Dermis microvascular lymphatic vessel endothelial cell (primary cell): Measurements from ENCODE around the gene ERLIN1. TPM values are rescaled to one million over a fixed set of nuclear protein-coding genes. Genes with fewer than 3 reads are reported as not detected.
A peak's percentile ranks its signal among the peaks of the same experiment; 100 is the strongest.
"Not testable (repeated sequence)": the region's sequence is repeated elsewhere in the genome, so short reads cannot be mapped to it uniquely, and the experiment has no call there.

ENCODE experiments used
- DNase-seq, 2 donors: peaks; one replicate each; pipeline versions ENCODE4 v3.0.0 to v3.0.0-alpha.2; 2010; ENCODE audit warnings: low read depth in 2 of 2
- total RNA-seq: library from RNA; depleted of rRNA; stranded (reverse); fragments of >200 nt; gene quantifications from 2 replicates; pipeline ENCODE4 v1.2.1, GENCODE V29; 2014

ERLIN1 gene
- total RNA-seq, 1 donor from 2014 or later: 28.4 TPM

DNA sequence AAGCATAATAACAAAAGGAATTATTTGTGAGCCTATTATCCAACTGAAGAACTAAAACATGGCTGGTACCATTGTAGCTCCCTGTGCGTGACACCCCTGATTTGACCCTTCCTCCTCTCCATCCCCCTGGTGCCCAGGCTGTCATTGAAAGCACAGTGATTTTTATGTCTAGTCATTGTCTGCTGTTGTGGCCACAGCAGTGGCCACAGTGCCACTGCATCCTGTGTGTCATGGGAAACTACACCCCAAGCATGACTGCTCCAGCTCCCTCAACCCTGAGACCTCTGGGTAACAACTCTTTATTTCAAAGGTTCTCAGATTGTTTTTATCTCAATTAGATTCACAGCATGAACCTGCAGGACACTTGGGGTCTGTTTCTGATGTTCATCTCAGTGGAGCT lies 52.0 kb downstream of the ERLIN1 start:
- no peak for DNase-seq

DNA sequence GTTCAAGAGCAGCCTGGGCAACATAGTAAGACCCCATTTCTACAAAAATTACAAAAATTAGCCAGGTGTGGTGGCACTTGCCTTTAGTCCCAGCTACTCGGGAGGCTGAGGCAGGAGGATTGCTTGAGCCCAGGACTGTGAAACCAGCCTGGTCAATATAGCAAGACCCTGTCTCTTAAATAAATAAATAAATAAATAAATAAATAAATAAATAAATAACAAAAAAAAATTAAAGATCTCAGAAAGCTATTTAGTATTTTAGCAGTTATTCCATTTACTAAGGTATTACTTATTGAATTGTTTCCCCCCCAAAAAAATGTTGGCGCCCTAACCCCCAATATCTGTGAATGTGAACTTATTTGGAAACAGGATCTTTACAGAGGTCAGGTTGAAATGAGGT lies 53.4 kb downstream of the ERLIN1 start:
- DNase-seq: no peak

DNA sequence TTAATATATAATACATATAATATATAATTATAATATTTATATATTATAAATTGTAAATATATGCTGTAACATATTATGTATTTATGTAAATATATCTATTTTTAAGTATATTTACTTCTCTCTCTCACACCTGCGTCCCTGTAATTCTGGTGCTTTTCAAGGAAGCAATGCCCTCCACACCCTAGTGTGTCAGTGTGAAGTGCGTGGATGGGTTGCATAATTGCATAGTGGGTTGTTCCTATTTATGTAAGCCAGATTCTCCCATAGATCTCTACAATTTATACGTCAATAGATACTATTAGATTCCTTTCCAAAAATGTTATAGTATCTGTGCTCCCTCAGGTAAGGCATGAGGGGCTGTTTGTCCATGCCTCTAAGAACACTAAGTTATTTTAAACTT lies 54.3 kb downstream of the ERLIN1 start:
- no peak for DNase-seq

DNA sequence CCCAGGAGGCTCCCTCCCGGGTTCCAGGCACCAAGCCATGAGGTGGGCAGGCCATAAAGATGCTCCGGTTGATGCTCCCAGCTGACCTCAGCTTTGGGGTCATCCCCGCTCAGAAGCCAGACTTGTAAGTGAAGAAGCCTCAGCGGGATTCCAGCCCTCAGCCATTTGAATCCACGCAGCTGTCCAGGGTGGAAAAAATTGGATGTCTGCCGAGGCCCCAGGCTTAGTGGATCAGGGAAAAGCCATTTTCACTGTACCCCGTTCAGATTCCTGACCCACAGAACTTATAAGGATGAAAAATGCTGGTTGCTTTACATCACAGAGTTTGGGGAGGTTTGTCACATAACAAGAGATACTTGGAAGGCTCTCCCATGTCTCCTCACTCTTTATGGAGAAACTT lies 55.0 kb downstream of the ERLIN1 start:
- DNase-seq: no peak

- peak in 1 of 2 donors; percentile 58 for DNase-seq
Measured at GRCh38 chr10:100129424-100129823, 56.4 kb downstream of the ERLIN1 start.

GRCh38 chr10:100128951-100129350 lies 56.9 kb downstream of the ERLIN1 start:
- DNase-seq: no peak

DNA sequence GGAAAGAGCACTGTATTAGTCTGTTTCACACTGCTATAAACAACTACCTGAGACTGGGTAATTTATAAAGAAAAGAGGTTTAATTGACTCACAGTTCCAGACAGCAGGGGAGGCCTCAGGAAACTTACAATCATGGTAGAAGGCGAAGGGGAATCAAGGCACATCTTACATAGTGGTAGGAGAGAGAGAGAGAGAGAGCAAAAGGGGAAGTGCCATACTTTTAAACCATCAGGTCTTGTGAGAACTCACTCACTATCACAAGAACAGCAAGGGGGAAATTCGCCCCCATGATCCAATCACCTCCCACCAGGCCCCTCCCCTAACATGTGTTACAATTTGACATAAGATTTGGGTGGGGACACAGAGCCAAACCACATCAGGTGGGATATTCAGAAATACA lies 60.5 kb downstream of the ERLIN1 start:
- not testable (repeated sequence) for DNase-seq

DNA sequence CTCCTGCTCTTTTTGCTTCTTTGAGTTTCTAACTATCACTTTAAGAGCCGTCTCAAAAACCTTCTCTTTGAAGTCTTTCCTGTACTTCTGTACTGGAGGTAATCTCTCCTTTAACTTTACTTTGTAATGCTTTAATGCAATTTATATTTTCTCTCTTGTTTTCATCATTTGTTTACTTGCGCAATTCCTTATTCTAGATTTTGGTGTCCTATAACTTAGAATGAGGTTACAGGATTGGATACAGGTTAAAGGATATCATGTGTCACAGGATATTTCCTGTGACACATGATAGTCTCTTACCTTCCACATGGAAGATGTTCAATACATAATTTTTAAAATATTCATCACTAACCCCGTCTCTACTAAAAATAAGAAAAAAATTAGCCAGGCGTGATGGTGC lies 61.7 kb downstream of the ERLIN1 start:
- no peak for DNase-seq

GRCh38 chr10:100122780-100123179 lies 63.0 kb downstream of the ERLIN1 start:
- no peak for DNase-seq

DNA sequence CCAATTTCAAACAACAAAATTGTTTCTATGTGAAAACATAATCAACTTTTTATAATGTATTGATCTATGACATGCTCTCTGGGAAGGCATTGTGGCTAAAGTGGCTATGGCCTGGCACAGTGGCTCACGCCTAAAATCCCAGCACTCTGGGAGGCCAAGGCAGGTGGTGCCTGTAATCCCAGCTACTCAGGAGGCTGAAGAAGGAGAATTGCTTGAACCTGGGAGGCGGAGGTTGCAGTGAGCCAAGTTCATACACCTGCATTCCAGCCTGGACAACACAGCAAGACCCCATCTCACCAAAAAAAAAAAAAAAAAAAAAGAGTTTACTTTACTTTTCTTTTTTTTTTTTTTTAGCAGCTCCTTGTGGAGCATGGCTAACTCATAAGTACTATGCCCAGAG lies 65.3 kb downstream of the ERLIN1 start:
- DNase-seq: no peak

DNA sequence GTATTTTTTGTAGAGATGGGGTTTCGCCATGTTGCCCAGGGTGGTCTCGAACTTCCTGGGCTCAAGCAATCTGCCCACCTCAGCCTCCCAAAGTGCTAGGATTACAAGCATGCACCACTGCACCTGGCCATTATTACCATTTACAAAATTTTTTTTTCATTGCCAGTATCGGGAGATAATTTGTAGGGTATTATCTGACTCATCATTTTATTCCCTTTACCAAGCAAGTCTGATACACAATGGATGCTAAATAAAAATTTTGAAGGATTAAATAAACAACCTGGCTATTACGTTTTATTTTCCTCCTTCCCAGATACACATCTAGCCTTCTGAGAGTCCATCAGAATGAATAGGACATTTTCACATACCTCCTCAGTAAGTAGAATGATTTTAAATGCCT lies 66.1 kb downstream of the ERLIN1 start:
- no peak for DNase-seq

DNA sequence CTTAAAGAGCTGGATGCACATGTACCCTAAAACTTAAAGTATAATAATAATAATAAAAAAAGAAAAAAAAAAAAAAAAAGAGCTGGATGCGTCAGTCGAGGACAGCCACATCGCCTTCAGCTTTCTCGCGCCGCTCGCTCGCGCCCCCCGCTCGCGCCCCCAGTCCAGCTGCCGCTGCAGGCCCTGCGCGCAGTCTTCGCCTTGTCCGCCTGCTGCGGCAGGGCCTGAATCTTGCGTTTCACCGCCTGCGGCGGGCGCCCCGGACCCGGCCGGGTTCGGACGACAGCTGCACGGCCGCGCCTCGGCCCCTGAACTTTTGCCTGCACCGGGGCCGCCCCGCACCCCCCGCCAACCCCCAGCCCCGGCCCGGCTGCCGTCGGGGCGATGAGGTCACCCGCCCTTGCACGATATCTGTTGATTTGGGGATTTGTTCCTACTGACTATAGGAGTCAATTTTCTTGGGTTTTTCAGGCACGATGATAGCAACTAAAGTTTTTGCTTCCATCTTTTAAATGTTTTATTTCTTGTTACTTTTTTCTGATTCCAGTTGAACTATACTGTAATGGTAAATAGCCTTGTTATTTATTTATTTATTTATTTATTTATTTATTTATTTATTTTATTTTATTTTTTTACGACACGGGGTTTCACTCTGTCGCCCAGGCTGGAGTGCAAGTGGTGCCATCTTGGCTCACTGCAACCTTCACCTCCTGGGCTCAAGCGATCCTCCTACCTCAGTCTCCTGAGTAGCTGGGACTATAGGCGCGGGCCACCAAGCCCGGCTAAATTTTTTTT lies 70.7 kb downstream of the ERLIN1 start:
- DNase-seq: no peak

DNA sequence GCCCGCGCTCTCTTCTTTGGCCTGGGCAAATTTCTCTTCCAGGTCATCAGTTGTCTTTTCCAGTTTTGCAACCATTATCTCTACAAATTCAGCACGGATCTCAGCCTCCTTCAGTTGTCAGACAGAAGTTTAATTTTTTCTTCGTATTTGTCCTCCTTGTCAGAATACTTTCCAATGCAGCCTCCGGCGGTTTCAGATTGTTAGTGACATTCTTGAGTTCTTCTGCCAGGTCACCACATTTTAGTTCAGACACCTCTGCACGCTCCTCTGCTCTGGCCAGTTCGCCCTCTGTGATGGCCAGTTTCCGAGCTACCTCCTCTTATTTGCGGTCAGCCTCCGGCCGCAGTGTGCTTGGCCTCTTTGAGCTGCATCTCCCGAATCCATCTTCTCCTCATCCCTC lies 71.4 kb downstream of the ERLIN1 start:
- no peak for DNase-seq

DNA sequence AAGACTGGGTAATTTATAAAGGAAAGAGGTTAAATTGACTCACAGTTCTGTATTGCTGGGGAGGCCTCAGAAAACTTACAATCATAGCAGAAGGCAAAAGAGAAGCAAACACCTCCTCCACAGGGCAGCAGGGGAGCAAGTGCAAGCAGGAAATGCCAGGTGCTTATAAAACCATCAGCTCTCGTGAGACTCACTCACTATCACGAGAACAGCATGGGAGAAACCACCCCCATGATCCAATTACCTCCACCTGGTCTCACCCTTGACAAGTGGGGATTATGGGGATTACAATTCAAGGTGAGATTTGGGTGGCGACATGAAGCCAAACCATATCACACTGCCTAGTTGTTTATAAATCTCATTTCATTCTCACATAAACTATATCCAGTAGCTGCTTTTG lies 76.2 kb downstream of the ERLIN1 start:
- no peak for DNase-seq

- no peak for DNase-seq
Measured at GRCh38 chr10:100106865-100107264, 79.0 kb downstream of the ERLIN1 start.

- no peak for DNase-seq
Measured at GRCh38 chr10:100104300-100104699, 81.5 kb downstream of the ERLIN1 start.

GRCh38 chr10:100103581-100103980 lies 82.2 kb downstream of the ERLIN1 start:
- DNase-seq: no peak

- peak in 1 of 2 donors; percentile 55 for DNase-seq
Measured at GRCh38 chr10:100101192-100102076, 84.4 kb downstream of the ERLIN1 start.

DNA sequence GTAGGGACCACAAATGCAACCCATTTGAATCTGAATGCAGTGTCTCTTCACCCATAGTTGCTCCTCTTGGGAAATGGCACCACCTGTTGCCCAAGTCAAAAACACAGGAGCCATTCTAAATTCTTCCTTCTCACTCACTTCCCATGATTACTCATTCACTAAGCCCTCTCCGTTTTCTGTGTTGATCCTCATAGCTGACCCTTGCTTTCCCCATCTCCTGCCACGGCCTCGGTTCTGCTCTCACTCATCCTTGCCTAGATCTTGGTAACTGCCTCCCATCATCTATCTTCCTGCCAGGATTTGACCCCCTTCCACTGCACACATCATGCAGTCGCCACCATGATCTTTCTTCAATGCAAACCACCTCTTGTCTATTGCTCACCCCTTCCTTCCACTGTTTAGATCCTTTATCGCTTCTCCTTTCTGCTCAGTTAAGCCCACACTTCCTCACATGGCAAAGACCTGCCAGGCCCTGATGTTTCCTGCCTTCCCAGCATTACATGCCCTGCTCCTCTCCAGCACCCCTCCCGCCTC lies 85.1 kb downstream of the ERLIN1 start:
- peak in 1 of 2 donors; percentile 43 for DNase-seq
